COR-L47 (cell line): ENCODE data around the gene MRPL49.
"Not testable (repeated sequence)": the region's sequence is repeated elsewhere in the genome, so short reads cannot be mapped to it uniquely, and the experiment has no call there.

Experiments used
- DNase-seq: peaks from one replicate; lab custom pipeline; 2025; lab: John Stamatoyannopoulos, UW

Gene MRPL49

GRCh38 chr11:65132988-65133700 lies 11.0 kb downstream of the MRPL49 start:
- no peak for DNase-seq

- no peak for DNase-seq
Measured at GRCh38 chr11:65133724-65134123, 11.6 kb downstream of the MRPL49 start.

- peak; percentile 84 for DNase-seq
Measured at GRCh38 chr11:65134240-65134951, 12.3 kb downstream of the MRPL49 start, which contains the start of gene SYVN1. Gene SYVN1 (minus strand): TSS chr11:65134519. CDS start chr11:65133601, 918 bp downstream.

GRCh38 chr11:65134952-65135632 lies 13.0 kb downstream of the MRPL49 start:
- peak; percentile 97 for DNase-seq

GRCh38 chr11:65135633-65136145 lies 13.6 kb downstream of the MRPL49 start:
- DNase-seq = no peak

- DNase-seq = no peak
Measured at GRCh38 chr11:65136515-65137096, 14.5 kb downstream of the MRPL49 start.

- DNase-seq = no peak
Measured at GRCh38 chr11:65141896-65142494, 19.9 kb downstream of the MRPL49 start.

- no peak for DNase-seq
Measured at GRCh38 chr11:65147352-65148075, 25.4 kb downstream of the MRPL49 start.

- no peak for DNase-seq
Measured at GRCh38 chr11:65148657-65149056, 26.5 kb downstream of the MRPL49 start.

GRCh38 chr11:65150131-65150508 lies 28.0 kb downstream of the MRPL49 start:
- not testable (repeated sequence) for DNase-seq

- peak; percentile 62 for DNase-seq
Measured at GRCh38 chr11:65150509-65151299, 28.6 kb downstream of the MRPL49 start.

GRCh38 chr11:65151331-65151899 lies 29.3 kb downstream of the MRPL49 start:
- no peak for DNase-seq

- no peak for DNase-seq
Measured at GRCh38 chr11:65152122-65152521, 30.0 kb downstream of the MRPL49 start.

GRCh38 chr11:65156256-65156655 lies 34.1 kb downstream of the MRPL49 start:
- DNase-seq = no peak

GRCh38 chr11:65156926-65157325 lies 34.8 kb downstream of the MRPL49 start:
- no peak for DNase-seq

GRCh38 chr11:65157336-65157735 lies 35.2 kb downstream of the MRPL49 start:
- DNase-seq = no peak

GRCh38 chr11:65159012-65159411 lies 36.9 kb downstream of the MRPL49 start:
- no peak for DNase-seq

- no peak for DNase-seq
Measured at GRCh38 chr11:65160643-65161042, 38.5 kb downstream of the MRPL49 start.

GRCh38 chr11:65163684-65164083 lies 41.6 kb downstream of the MRPL49 start:
- DNase-seq = no peak
